Activated CD8-positive, alpha-beta memory T cell treated with anti-CD3 and anti-CD28 coated beads, Interleukin-2, amount 50 U/mL, for 1 hour (primary cell): ENCODE results near the gene BRK1.
"Not testable (repeated sequence)": the region's sequence is repeated elsewhere in the genome, so short reads cannot be mapped to it uniquely, and the experiment has no call there.

ENCODE experiments used
- DNase-seq: peaks from one replicate; pipeline ENCODE4 v3.0.0-alpha.2; 2020; ENCODE audit errors: extremely low read depth

BRK1 gene

DNA sequence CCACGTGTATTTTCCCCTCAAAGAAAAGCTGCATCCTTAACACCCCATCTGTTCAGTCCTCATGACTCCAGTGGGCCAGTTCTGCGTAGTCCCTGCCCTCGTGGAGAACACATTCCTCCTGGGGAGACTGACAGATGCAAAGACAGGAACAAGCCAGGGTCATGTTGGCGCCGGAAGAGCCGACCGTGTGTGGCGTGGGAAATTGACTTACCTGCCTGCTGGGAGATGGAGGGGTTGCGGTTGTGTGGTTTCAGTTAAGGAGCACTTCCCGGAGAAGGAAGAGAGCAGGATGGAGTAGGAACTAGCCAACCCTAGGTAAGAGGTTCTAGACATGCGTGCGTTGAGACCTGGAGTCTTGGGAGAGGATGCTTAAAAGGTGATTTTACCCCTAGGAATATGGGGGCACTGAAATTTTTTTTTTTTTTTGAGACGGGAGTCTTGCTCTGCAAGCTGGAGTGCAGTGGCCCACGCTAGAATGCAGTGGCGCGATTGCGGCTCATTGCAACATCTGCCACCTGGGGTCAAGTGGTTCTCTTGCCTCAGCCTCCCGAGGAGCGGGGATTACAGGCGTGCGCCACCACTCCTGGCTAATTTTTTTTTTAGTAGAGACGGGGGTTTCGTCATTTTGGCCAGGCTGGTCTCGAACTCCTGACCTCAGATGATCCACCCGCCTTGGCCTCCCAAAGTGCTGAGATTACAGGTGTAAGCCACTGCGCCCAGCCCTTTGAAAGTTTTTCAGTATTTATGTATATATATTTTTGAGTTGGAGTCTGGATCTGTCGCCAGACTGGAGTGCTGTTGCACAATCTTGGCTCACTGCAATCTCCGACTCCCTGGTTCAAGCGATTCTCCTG, 27.5 kb downstream of the BRK1 start:
- DNase-seq = no peak

GRCh38 chr3:10145685-10146084, 30.2 kb downstream of the BRK1 start:
- no peak for DNase-seq

DNA sequence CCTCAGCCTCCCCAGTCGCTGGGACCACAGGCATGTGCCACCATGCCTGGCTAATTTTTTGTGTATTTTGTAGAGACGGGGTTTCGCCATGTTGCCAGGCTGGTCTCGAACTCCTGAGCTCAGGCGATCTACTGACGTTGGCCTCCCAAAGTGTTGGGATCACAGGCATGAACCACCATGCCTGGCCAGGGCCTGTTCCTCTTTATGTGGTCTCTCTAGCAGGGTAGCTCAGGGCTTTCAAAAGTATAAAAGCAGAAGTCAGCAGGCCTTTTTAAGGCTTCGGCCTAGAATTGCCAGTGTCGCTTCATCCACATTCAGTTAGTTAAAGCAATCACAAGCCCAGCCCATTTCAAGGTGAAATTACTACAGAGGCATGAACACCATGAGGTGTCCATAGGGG, 33.8 kb downstream of the BRK1 start:
- DNase-seq = no peak

- no peak for DNase-seq
These were observed 35.5 kb downstream of the BRK1 start for GRCh38 chr3:10150987-10151386.

GRCh38 chr3:10154335-10155122, 39.1 kb downstream of the BRK1 start:
- DNase-seq = no peak

DNA sequence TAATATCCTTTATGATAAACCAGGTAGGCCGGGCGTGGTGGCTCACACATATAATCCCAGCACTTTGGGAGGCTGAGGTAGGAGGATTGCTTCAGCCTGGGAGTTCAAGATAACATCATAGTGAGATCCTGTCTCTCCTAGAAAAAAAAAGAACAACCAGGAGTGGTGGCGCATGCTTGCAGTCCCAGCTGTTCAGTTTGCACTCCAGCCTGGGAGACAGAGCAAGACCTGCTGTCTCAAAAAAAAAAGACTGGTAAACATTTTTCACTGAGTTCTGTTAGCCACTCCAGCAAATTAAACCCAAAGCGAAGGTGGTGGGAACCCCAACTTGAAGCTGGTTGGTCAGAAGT, 39.6 kb downstream of the BRK1 start:
- DNase-seq = no peak

GRCh38 chr3:10155658-10156057, 40.2 kb downstream of the BRK1 start:
- no peak for DNase-seq

DNA sequence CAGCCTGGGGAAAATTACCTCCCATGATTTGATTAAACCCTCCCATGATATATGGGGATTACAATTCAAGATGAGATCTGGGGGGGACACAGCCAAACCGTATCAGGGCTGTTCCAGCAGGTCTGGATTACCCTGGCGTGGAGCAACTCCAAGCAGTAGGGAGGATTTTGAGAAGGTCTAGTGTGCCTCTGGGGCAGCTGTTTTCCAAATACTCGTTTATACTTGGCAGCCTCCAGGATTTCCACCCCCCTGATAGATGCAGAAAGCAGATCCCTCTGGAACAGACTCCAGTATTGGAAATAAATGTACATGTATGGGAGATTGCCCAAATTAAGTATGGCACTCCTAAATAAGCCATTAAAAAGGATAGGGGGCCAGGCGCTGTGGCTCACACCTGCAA, 41.6 kb downstream of the BRK1 start:
- no peak for DNase-seq

GRCh38 chr3:10158555-10158954, 43.1 kb downstream of the BRK1 start:
- not testable (repeated sequence) for DNase-seq

- DNase-seq = no peak
These were observed 44.9 kb downstream of the BRK1 start for GRCh38 chr3:10160346-10160745.

- no peak for DNase-seq
These were observed 45.5 kb downstream of the BRK1 start for GRCh38 chr3:10160925-10161324.

GRCh38 chr3:10162185-10162584, 46.7 kb downstream of the BRK1 start:
- DNase-seq = no peak

GRCh38 chr3:10164201-10164545, 48.7 kb downstream of the BRK1 start:
- DNase-seq = not testable (repeated sequence)

- no peak for DNase-seq
These were observed 49.3 kb downstream of the BRK1 start, which contains the start of gene IRAK2 for GRCh38 chr3:10164546-10165393. Gene IRAK2, plus strand, starts transcription at chr3:10164919. Its CDS starts 36 bp downstream, at chr3:10164955.

GRCh38 chr3:10166213-10166604, 50.7 kb downstream of the BRK1 start:
- DNase-seq = no peak

- no peak for DNase-seq
These were observed 53.6 kb downstream of the BRK1 start for GRCh38 chr3:10169000-10169496.

- no peak for DNase-seq
These were observed 55.5 kb downstream of the BRK1 start for GRCh38 chr3:10170915-10171478.

- DNase-seq = no peak
These were observed 57.8 kb downstream of the BRK1 start for GRCh38 chr3:10173095-10173925.

- DNase-seq = no peak
These were observed 58.5 kb downstream of the BRK1 start for GRCh38 chr3:10173926-10174435.

DNA sequence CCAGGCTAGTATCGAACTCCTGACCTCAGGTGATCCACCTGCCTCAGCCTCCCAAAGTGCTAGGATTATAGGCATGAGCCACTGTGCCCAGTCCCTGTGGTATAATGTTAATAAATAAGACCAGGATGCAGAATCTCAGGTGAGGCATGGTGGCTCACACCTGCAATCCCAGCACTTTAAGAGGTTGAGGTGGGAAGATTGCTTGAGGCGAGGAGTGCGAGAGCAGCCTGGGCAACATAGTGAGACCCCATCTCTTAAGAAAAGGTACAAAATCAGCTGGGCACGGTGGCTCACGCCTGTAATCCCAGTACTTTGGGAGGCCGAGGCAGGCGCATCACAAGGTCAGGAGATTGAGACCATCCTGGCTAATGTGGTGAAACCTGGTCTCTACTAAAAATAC, 59.9 kb downstream of the BRK1 start:
- not testable (repeated sequence) for DNase-seq

DNA sequence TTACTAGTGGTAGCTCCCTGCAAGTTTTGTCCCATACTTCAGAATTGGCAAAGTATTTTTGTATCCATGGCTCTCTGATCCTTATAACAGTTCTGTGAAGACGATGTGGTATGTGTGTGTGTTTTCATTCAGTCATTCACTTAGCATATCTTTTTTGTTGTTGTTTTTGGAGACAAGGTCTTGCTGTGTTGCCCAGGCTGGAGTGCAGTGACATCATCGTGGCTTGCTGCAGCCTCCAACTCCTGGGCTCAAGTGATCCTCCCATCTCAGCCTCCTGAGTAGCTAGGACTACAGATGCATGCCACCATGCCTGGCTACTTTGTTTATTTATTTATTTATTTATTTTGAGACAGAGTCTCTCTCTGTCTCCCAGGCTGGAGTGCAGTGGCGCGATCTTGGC, 60.7 kb downstream of the BRK1 start:
- DNase-seq = not testable (repeated sequence)
